OCI-LY1 (cell line): ENCODE measurements around the gene RPL36.

ENCODE experiments used
- CTCF ChIP-seq: fragments of 200-600 bp; sonication (generic), shearing (Covaris generic); IDR thresholded peaks from 2 replicates; pipeline ENCODE4 v1.5.1; 2017; ENCODE audit warnings: mild to moderate bottlenecking, antibody characterized with exemption, low read length, moderate library complexity, mixed read lengths
- EZH2 ChIP-seq: fragments of 200-600 bp; sonication (generic), shearing (Covaris generic); IDR thresholded peaks from 2 replicates; pipeline ENCODE4 v1.8.0; 2017; ENCODE audit warnings: borderline replicate concordance, mixed run types, mild to moderate bottlenecking, antibody characterized with exemption, low read length, moderate library complexity, mixed read lengths

GRCh38 chr19:5690125-5690954 lies at the start of gene RPL36:
- TF ChIP-seq CTCF (peak; percentile 87), EZH2 (no peak)
